Endothelial cell (in vitro differentiated cells): ENCODE measurements around the gene SIT1. TPM values are rescaled to one million over a fixed set of nuclear protein-coding genes. Genes with fewer than 3 reads are reported as not detected.

Experiments
- DNase-seq: peaks from one replicate; pipeline ENCODE4 v3.0.0; 2021; ENCODE audit warnings: low spot score
- H3K27ac Mint-ChIP-seq: one replicate; pipeline ENCODE4 v1.8.0; 2021; ENCODE audit warnings: mixed read lengths, inconsistent platforms; ENCODE audit not compliant: unreplicated experiment
- H3K27me3 Mint-ChIP-seq: one replicate; pipeline ENCODE4 v1.8.0; 2021; ENCODE audit warnings: mild to moderate bottlenecking, moderate library complexity, mixed read lengths, inconsistent platforms; ENCODE audit not compliant: unreplicated experiment
- H3K36me3 Mint-ChIP-seq: one replicate; pipeline ENCODE4 v1.8.0; 2021; ENCODE audit warnings: mild to moderate bottlenecking, low read depth, mixed read lengths, inconsistent platforms; ENCODE audit not compliant: unreplicated experiment
- H3K4me1 Mint-ChIP-seq: one replicate; pipeline ENCODE4 v1.8.0; 2021; ENCODE audit warnings: mild to moderate bottlenecking, mixed read lengths, inconsistent platforms; ENCODE audit not compliant: unreplicated experiment
- H3K4me3 Mint-ChIP-seq: one replicate; pipeline ENCODE4 v1.8.0; 2021; ENCODE audit warnings: mild to moderate bottlenecking, mixed read lengths, inconsistent platforms; ENCODE audit not compliant: unreplicated experiment
- H3K9me3 Mint-ChIP-seq: one replicate; pipeline ENCODE4 v1.8.0; 2021; ENCODE audit warnings: mixed read lengths, inconsistent platforms; ENCODE audit not compliant: unreplicated experiment
- total RNA-seq: library from RNA; stranded (reverse); fragmentation: NEBNext Ultra II Directional; extraction: Animal tissue kit (Norgen Biotek cat#: 25700); gene quantifications from one replicate; pipeline ENCODE4 v1.2.1, GENCODE V29; 2021; ENCODE audit not compliant: unreplicated experiment
- TF ChIP-seq, protein P1 (sequence below): fragments of 200-600 bp; sonication (generic); IDR thresholded peaks from one replicate; pipeline ENCODE4 v1.5.0; 2021; ENCODE audit warnings: antibody characterized with exemption; ENCODE audit not compliant: unreplicated experiment

Gene SIT1
- total RNA-seq, 1 donor from 2014 or later, result not detected

DNA sequence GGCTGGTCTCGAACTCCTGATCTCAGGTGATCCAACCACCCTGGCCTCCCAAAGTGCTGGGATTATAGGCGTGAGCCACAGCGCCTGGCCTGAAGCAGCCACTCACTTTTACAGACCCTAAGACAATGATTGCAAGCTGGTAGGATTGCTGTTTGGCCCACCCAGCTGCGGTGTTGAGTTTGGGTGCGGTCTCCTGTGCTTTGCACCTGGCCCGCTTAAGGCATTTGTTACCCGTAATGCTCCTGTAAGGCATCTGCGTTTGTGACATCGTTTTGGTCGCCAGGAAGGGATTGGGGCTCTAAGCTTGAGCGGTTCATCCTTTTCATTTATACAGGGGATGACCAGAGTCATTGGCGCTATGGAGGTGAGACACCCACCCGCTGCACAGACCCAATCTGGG is 24.5 kb upstream of the SIT1 start:
- peaks cover 11% of the 10 kb centered on the region for H3K27me3 Mint-ChIP-seq
- H3K4me1 Mint-ChIP-seq, result peaks cover 25% of the 10 kb centered on the region
- TF ChIP-seq, protein P1, sequence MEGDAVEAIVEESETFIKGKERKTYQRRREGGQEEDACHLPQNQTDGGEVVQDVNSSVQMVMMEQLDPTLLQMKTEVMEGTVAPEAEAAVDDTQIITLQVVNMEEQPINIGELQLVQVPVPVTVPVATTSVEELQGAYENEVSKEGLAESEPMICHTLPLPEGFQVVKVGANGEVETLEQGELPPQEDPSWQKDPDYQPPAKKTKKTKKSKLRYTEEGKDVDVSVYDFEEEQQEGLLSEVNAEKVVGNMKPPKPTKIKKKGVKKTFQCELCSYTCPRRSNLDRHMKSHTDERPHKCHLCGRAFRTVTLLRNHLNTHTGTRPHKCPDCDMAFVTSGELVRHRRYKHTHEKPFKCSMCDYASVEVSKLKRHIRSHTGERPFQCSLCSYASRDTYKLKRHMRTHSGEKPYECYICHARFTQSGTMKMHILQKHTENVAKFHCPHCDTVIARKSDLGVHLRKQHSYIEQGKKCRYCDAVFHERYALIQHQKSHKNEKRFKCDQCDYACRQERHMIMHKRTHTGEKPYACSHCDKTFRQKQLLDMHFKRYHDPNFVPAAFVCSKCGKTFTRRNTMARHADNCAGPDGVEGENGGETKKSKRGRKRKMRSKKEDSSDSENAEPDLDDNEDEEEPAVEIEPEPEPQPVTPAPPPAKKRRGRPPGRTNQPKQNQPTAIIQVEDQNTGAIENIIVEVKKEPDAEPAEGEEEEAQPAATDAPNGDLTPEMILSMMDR, result no peak
- H3K9me3 Mint-ChIP-seq, result no peaks in the 10 kb centered on the region
- no peak overlapping the region for H3K27ac Mint-ChIP-seq
- H3K36me3 Mint-ChIP-seq, result no peaks in the 10 kb centered on the region
- DNase-seq, result no peak
- peak overlapping the region; percentile 59 for H3K4me3 Mint-ChIP-seq

DNA sequence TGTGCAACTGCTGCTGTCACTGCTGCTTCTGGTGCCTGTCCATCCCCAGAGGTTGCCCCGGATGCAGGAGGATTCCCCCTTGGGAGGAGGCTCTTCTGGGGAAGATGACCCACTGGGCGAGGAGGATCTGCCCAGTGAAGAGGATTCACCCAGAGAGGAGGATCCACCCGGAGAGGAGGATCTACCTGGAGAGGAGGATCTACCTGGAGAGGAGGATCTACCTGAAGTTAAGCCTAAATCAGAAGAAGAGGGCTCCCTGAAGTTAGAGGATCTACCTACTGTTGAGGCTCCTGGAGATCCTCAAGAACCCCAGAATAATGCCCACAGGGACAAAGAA is 23.3 kb upstream of the SIT1 start:
- Mint-ChIP-seq H3K36me3 (no peaks in the 10 kb centered on the region), H3K4me1 (peaks cover 17% of the 10 kb centered on the region), H3K27ac (no peak overlapping the region), H3K4me3 (no peak overlapping the region), H3K27me3 (peaks cover 11% of the 10 kb centered on the region), H3K9me3 (no peaks in the 10 kb centered on the region)
- DNase-seq, result no peak
- TF ChIP-seq, protein P1, result no peak

DNA sequence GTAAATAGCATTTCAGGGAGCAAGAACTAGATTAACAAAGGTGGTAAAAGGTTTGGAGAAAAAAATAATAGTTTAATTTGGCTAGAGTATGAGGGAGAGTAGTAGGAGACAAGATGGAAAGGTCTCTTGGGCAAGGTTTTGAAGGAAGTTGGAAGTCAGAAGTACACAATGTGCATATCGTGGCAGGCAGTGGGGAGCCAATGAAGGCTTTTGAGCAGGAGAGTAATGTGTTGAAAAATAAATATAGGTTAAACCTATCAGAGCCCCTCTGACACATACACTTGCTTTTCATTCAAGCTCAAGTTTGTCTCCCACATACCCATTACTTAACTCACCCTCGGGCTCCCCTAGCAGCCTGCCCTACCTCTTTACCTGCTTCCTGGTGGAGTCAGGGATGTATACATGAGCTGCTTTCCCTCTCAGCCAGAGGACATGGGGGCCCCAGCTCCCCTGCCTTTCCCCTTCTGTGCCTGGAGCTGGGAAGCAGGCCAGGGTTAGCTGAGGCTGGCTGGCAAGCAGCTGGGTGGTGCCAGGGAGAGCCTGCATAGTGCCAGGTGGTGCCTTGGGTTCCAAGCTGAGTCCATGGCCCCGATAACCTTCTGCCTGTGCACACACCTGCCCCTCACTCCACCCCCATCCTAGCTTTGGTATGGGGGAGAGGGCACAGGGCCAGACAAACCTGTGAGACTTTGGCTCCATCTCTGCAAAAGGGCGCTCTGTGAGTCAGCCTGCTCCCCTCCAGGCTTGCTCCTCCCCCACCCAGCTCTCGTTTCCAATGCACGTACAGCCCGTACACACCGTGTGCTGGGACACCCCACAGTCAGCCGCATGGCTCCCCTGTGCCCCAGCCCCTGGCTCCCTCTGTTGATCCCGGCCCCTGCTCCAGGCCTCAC is 22.6 kb upstream of the SIT1 start, which contains the start of gene CA9:
TSS of gene CA9 (plus strand) at position 797 of the 893 bp plus-strand sequence. CDS start at position 829, 32 bp downstream.
- Mint-ChIP-seq H3K36me3 (no peaks in the 10 kb centered on the region), H3K4me1 (peaks cover 13% of the 10 kb centered on the region), H3K4me3 (peak within 1 kb of the TSS; percentile 29), H3K9me3 (no peaks in the 10 kb centered on the region), H3K27ac (no peak within 1 kb of the TSS), H3K27me3 (peaks cover 11% of the 10 kb centered on the region)
- no peak for DNase-seq
- TF ChIP-seq, protein P1, result no peak

DNA sequence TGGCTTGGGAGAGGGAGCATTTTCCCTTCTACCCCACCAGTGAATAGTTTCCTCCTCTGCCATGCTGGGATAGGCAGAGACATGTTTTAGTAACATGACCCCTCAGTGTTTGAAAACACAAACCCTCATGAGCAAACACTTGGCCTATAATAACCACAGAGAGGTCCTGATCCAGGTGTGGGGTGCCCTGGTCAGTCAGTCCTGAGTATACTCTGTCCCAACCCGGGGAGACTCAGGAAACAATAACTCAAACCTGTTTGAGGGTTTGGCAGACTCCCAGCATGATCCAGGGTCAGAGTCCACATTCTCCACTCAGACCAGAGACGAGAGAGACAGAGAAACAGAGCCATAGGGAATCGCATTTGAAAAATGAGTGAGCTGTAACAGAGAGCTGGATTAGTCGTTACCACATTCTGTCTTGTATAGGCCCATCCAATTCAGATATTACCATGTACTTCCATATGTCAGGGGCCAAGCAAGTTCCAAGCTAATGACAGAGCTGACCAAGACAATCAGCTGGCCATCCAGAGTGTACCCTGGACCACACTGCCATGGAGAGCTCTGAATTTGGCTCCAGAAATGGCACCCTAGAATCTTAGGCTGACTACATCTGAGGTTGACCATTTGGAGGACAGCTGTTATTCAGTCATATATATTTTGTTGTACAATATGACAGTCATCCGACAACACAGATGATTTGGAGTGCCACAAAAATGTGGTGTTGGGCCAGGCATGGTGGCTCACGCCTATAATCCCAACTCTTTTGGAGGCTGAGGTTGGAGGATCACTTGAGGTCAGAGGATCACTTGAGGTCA is 18.8 kb upstream of the SIT1 start:
- TF ChIP-seq, protein P1, result no peak
- no peaks in the 10 kb centered on the region for H3K36me3 Mint-ChIP-seq
- no peaks in the 10 kb centered on the region for H3K9me3 Mint-ChIP-seq
- no peak overlapping the region for H3K27ac Mint-ChIP-seq
- H3K4me1 Mint-ChIP-seq, result peaks cover 3% of the 10 kb centered on the region
- H3K27me3 Mint-ChIP-seq, result peaks cover 17% of the 10 kb centered on the region
- no peak overlapping the region for H3K4me3 Mint-ChIP-seq
- DNase-seq, result no peak

DNA sequence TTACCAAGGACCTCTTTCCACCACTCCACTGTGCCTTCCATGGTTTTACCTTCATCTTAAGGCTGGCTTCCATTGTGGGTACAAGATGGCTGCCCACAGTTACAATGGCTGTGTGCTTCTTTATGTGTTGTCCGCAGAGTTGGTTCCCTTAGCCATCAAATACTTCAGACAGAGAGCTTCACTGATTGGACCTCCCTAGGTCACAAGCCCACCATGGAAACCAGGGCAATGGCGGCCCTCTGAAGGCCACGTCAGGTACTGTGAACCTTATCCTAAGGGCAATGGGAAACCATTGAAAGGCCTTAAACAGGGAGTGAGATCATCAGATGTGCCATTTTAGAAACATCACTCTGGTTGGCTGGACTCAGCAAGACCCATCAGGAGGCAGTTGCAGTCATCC is 17.2 kb upstream of the SIT1 start:
- TF ChIP-seq, protein P1, result no peak
- no peaks in the 10 kb centered on the region for H3K9me3 Mint-ChIP-seq

More for the DNA sequence above, 17.2 kb upstream of the SIT1 start:
- Mint-ChIP-seq H3K4me3 (peak overlapping the region; percentile 0), H3K4me1 (peaks cover 3% of the 10 kb centered on the region), H3K27ac (no peak overlapping the region), H3K36me3 (no peaks in the 10 kb centered on the region), H3K27me3 (peaks cover 18% of the 10 kb centered on the region)
- no peak for DNase-seq
